ENCODE data around the gene SLC6A2. TPM values are rescaled to one million over a fixed set of nuclear protein-coding genes. Genes with fewer than 3 reads are reported as not detected.

The SLC6A2 gene
- total RNA-seq, 4 donors from 2014 or later: 18.4 to 30.2 (median 23.0) TPM

- no peak for DNase-seq (ENCODE audit: low spot score in 2 of 2)
- Histone ChIP-seq H3K27me3 (no peaks in the 10 kb centered on the region), H3K36me3 (no peaks in the 10 kb centered on the region), H3K27ac (no peak overlapping the region), H3K4me3 (no peak overlapping the region), H3K4me1 (no peaks in the 10 kb centered on the region), H3K9me3 (no peaks in the 10 kb centered on the region)
- 85% methylated on average over 6 of the region's 6 CpGs for WGBS
- TF ChIP-seq EP300 (IDR thresholded peaks at IDR 0.05) (no peak), POLR2A (IDR thresholded peaks at IDR 0.05) (no peak), POLR2AphosphoS5 (IDR thresholded peaks at IDR 0.05) (no peak), CTCF (IDR thresholded peaks at IDR 0.05) (no peak)
Measured at GRCh38 chr16:55698331-55698730, 42.5 kb downstream of the SLC6A2 start.

DNA sequence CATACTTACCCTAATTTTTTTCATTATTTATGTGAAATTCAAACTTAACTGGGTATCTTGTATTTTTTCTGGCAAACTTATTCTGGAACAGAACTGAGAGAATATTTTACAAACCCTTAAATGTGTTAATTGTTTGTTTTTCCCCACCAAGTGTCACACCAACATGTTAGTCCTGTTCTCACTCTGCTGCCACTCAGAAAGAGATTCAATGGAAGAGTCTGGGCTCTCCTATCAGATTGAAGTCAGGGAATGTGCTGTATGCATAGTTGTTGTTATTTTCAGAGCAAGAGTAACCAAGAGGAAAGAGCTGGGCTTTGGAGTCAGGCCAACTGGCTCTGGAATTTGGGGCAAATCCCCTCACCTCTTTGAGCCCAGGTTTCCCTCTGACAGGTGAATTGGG, 43.2 kb downstream of the SLC6A2 start:
- Histone ChIP-seq H3K9me3 (no peaks in the 10 kb centered on the region), H3K4me3 (no peak overlapping the region), H3K27me3 (no peaks in the 10 kb centered on the region), H3K4me1 (no peaks in the 10 kb centered on the region), H3K27ac (no peak overlapping the region), H3K36me3 (no peaks in the 10 kb centered on the region)
- no peak for DNase-seq (ENCODE audit: low spot score in 2 of 2)
- TF ChIP-seq EP300 (IDR thresholded peaks at IDR 0.05) (no peak), CTCF (IDR thresholded peaks at IDR 0.05) (no peak), POLR2AphosphoS5 (IDR thresholded peaks at IDR 0.05) (no peak), POLR2A (IDR thresholded peaks at IDR 0.05) (no peak)

- no peak overlapping the region for H3K4me3 ChIP-seq
- no peak for DNase-seq (ENCODE audit: low spot score in 2 of 2)
- no peak overlapping the region for H3K27ac ChIP-seq
- H3K4me1 ChIP-seq: no peaks in the 10 kb centered on the region
- TF ChIP-seq EP300 (IDR thresholded peaks at IDR 0.05): no peak
- TF ChIP-seq POLR2A (IDR thresholded peaks at IDR 0.05): no peak
- TF ChIP-seq POLR2AphosphoS5 (IDR thresholded peaks at IDR 0.05): no peak
- TF ChIP-seq CTCF (IDR thresholded peaks at IDR 0.05): no peak
- H3K9me3 ChIP-seq: no peaks in the 10 kb centered on the region
- WGBS: 91% methylated on average over 2 of the region's 3 CpGs
- no peaks in the 10 kb centered on the region for H3K36me3 ChIP-seq
- no peaks in the 10 kb centered on the region for H3K27me3 ChIP-seq
Measured at GRCh38 chr16:55699616-55700015, 43.8 kb downstream of the SLC6A2 start.

- Histone ChIP-seq H3K36me3 (no peaks in the 10 kb centered on the region), H3K4me3 (no peak overlapping the region), H3K27ac (no peak overlapping the region), H3K27me3 (no peaks in the 10 kb centered on the region), H3K9me3 (no peaks in the 10 kb centered on the region), H3K4me1 (no peaks in the 10 kb centered on the region)
- WGBS: 89% methylated on average over 10 of the region's 10 CpGs
- DNase-seq (ENCODE audit: low spot score in 2 of 2): no peak
- TF ChIP-seq EP300 (IDR thresholded peaks at IDR 0.05) (no peak), CTCF (IDR thresholded peaks at IDR 0.05) (no peak), POLR2A (IDR thresholded peaks at IDR 0.05) (no peak), POLR2AphosphoS5 (IDR thresholded peaks at IDR 0.05) (no peak)
Measured at GRCh38 chr16:55700067-55700466, 44.3 kb downstream of the SLC6A2 start.

DNA sequence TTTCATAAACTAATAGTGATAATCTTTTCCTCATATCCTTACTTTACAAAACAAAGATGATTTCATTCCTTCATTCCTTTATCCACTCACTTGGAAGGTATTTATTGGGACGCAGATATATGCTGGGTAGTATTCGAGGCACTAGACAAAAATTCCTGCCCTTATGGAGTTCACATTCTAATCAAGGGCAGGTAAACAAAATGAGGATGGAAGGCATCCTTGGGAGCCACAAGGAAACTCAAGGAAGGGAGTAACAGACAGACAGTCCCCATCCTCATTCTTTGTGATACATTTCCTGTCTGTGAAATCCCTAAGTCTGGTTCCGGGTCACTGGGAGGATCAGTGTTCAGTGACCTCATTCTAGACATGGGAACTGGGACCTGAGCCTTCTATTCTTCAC, 45.2 kb downstream of the SLC6A2 start:
- 83% methylated on average over 3 of the region's 3 CpGs for WGBS
- H3K4me1 ChIP-seq: no peaks in the 10 kb centered on the region

More for the DNA sequence above, 45.2 kb downstream of the SLC6A2 start:
- no peak for DNase-seq (ENCODE audit: low spot score in 2 of 2)
- no peak overlapping the region for H3K27ac ChIP-seq
- no peaks in the 10 kb centered on the region for H3K9me3 ChIP-seq
- no peaks in the 10 kb centered on the region for H3K27me3 ChIP-seq
- H3K4me3 ChIP-seq: no peak overlapping the region
- H3K36me3 ChIP-seq: no peaks in the 10 kb centered on the region
- no peak for TF ChIP-seq POLR2AphosphoS5 (IDR thresholded peaks at IDR 0.05)
- TF ChIP-seq CTCF (IDR thresholded peaks at IDR 0.05): no peak
- TF ChIP-seq EP300 (IDR thresholded peaks at IDR 0.05): no peak
- TF ChIP-seq POLR2A (IDR thresholded peaks at IDR 0.05): no peak

All from suprapubic skin (tissue), 4 donors.